ENCODE data around the gene SCYGR2.

The SCYGR2 gene

GRCh38 chr2:227576110-227576509, 22.6 kb upstream of the SCYGR2 start:
- H3K27me3 ChIP-seq (ENCODE audit: insufficient read depth, low read length): no peaks in the 10 kb centered on the region
- no peaks in the 10 kb centered on the region for H3K36me3 ChIP-seq (ENCODE audit: insufficient read depth, low read length)
- H3K4me2 ChIP-seq (ENCODE audit: low read length): no peak overlapping the region
- no peaks in the 10 kb centered on the region for H3K79me2 ChIP-seq (ENCODE audit: insufficient read depth, low read length)
- H3K4me1 ChIP-seq (ENCODE audit: insufficient read depth, low read length, severe bottlenecking): no peaks in the 10 kb centered on the region
- H3K9me3 ChIP-seq (ENCODE audit: low read length): no peaks in the 10 kb centered on the region
- no peaks in the 10 kb centered on the region for H4K20me1 ChIP-seq (ENCODE audit: insufficient read depth, low read length)
- H3K4me3 ChIP-seq (ENCODE audit: low read depth, low read length, poor library complexity, severe bottlenecking): no peak overlapping the region
- H3K9me2 ChIP-seq (ENCODE audit: low read depth, low read length): no peaks in the 10 kb centered on the region
- no peak overlapping the region for H3K27ac ChIP-seq (ENCODE audit: low read depth, low read length, poor library complexity, severe bottlenecking)
- H3K9ac ChIP-seq (ENCODE audit: low read length): no peak overlapping the region
- TF ChIP-seq EZH2 (IDR thresholded peaks at IDR 0.05; ENCODE audit: borderline replicate concordance, low read length) (no peak), CTCF (IDR thresholded peaks at IDR 0.05; ENCODE audit: low read length) (no peak)
- H3F3A ChIP-seq (ENCODE audit: insufficient read depth, low read length): no peaks in the 10 kb centered on the region
- H2AFZ ChIP-seq (ENCODE audit: low read length): no peak overlapping the region

- H4K20me1 ChIP-seq (ENCODE audit: insufficient read depth, low read length): no peaks in the 10 kb centered on the region
- no peaks in the 10 kb centered on the region for H3K9me2 ChIP-seq (ENCODE audit: low read depth, low read length)
- H3K27me3 ChIP-seq (ENCODE audit: insufficient read depth, low read length): no peaks in the 10 kb centered on the region
- H3K9me3 ChIP-seq (ENCODE audit: low read length): no peaks in the 10 kb centered on the region
- no peaks in the 10 kb centered on the region for H3K36me3 ChIP-seq (ENCODE audit: insufficient read depth, low read length)
- no peak overlapping the region for H3K4me3 ChIP-seq (ENCODE audit: low read depth, low read length, poor library complexity, severe bottlenecking)
- no peak for TF ChIP-seq CTCF (IDR thresholded peaks at IDR 0.05; ENCODE audit: low read length)
- TF ChIP-seq EZH2 (IDR thresholded peaks at IDR 0.05; ENCODE audit: borderline replicate concordance, low read length): no peak
- no peak overlapping the region for H2AFZ ChIP-seq (ENCODE audit: low read length)
- H3F3A ChIP-seq (ENCODE audit: insufficient read depth, low read length): no peaks in the 10 kb centered on the region
- H3K4me1 ChIP-seq (ENCODE audit: insufficient read depth, low read length, severe bottlenecking): no peaks in the 10 kb centered on the region
- H3K4me2 ChIP-seq (ENCODE audit: low read length): no peak overlapping the region
- H3K9ac ChIP-seq (ENCODE audit: low read length): no peak overlapping the region
- no peaks in the 10 kb centered on the region for H3K79me2 ChIP-seq (ENCODE audit: insufficient read depth, low read length)
- no peak overlapping the region for H3K27ac ChIP-seq (ENCODE audit: low read depth, low read length, poor library complexity, severe bottlenecking)
Measured at GRCh38 chr2:227576812-227577211, 21.9 kb upstream of the SCYGR2 start.

GRCh38 chr2:227577555-227577954, 21.1 kb upstream of the SCYGR2 start:
- no peak overlapping the region for H3K9ac ChIP-seq (ENCODE audit: low read length)
- no peaks in the 10 kb centered on the region for H3K36me3 ChIP-seq (ENCODE audit: insufficient read depth, low read length)
- TF ChIP-seq EZH2 (IDR thresholded peaks at IDR 0.05; ENCODE audit: borderline replicate concordance, low read length): no peak
- TF ChIP-seq CTCF (IDR thresholded peaks at IDR 0.05; ENCODE audit: low read length): no peak
- H3K4me2 ChIP-seq (ENCODE audit: low read length): no peak overlapping the region
- H3K9me3 ChIP-seq (ENCODE audit: low read length): 0 out of 2 replicates have a peak, but pooled peaks cover 4% of the 10 kb centered on the region
- no peaks in the 10 kb centered on the region for H3K9me2 ChIP-seq (ENCODE audit: low read depth, low read length)
- no peak overlapping the region for H2AFZ ChIP-seq (ENCODE audit: low read length)
- no peaks in the 10 kb centered on the region for H3K27me3 ChIP-seq (ENCODE audit: insufficient read depth, low read length)
- H3K79me2 ChIP-seq (ENCODE audit: insufficient read depth, low read length): no peaks in the 10 kb centered on the region
- no peak overlapping the region for H3K4me3 ChIP-seq (ENCODE audit: low read depth, low read length, poor library complexity, severe bottlenecking)
- H4K20me1 ChIP-seq (ENCODE audit: insufficient read depth, low read length): no peaks in the 10 kb centered on the region
- no peaks in the 10 kb centered on the region for H3K4me1 ChIP-seq (ENCODE audit: insufficient read depth, low read length, severe bottlenecking)
- no peaks in the 10 kb centered on the region for H3F3A ChIP-seq (ENCODE audit: insufficient read depth, low read length)
- H3K27ac ChIP-seq (ENCODE audit: low read depth, low read length, poor library complexity, severe bottlenecking): no peak overlapping the region

All from OCI-LY1 (cell line).